ENCODE measurements around the gene OR2T29.

- TF ChIP-seq ZNF318 (CRISPR knock-in tag; IDR thresholded peaks at IDR 0.05) (no peak), CTCF (CRISPR knock-in tag; IDR thresholded peaks at IDR 0.05) (no peak), ZBTB44 (CRISPR knock-in tag; IDR thresholded peaks at IDR 0.05) (no peak), ZNF792 (CRISPR knock-in tag; IDR thresholded peaks at IDR 0.05) (no peak), USF2 (IDR thresholded peaks at IDR 0.05; ENCODE audit: low read depth, low read length) (no peak), USF2 (CRISPR knock-in tag; IDR thresholded peaks at IDR 0.05; ENCODE audit: borderline replicate concordance) (no peak), CHD2 (IDR thresholded peaks at IDR 0.05; ENCODE audit: low read depth, low read length) (no peak), MBNL3 (CRISPR knock-in tag; conservative IDR thresholded peaks at IDR 0.05) (no peak), RAD21 (CRISPR knock-in tag; IDR thresholded peaks at IDR 0.05) (no peak), HOMEZ (CRISPR knock-in tag; IDR thresholded peaks at IDR 0.05; ENCODE audit: low read depth) (no peak), MNT (IDR thresholded peaks at IDR 0.05) (no peak), TEF (CRISPR knock-in tag; IDR thresholded peaks at IDR 0.05) (no peak), ZNF569 (CRISPR knock-in tag; IDR thresholded peaks at IDR 0.05; ENCODE audit: borderline replicate concordance) (no peak), EP300 (IDR thresholded peaks at IDR 0.05; ENCODE audit: low read depth in 2 of 2, low read length in 2 of 2) (no peak), EP300 (CRISPR knock-in tag; IDR thresholded peaks at IDR 0.05; ENCODE audit: borderline replicate concordance) (no peak)
These were observed 22.7 kb upstream of the OR2T29 start for GRCh38 chr1:248585266-248585665.
